Body of pancreas (tissue), 4 donors: ENCODE data around the gene SLC22A4.

Experiments used
- CTCF ChIP-seq, 7 experiments: fragments of 450-650 bp in 4 of 7; fragments of 200-600 bp in 3 of 7; sonication (generic) in 3 of 7; IDR thresholded peaks; one replicate each; pipeline ENCODE4 v1.5.1; 2016 to 2019; ENCODE audit warnings: antibody characterized with exemption in 7 of 7
- POLR2A ChIP-seq, 3 donors: fragments of 450-650 bp; IDR thresholded peaks; one replicate each; pipeline ENCODE4 v1.6.1; 2016; ENCODE audit warnings: antibody characterized with exemption in 3 of 3, mild to moderate bottlenecking in 2 of 3

GRCh38 chr5:132392978-132393825 lies 99.0 kb downstream of the SLC22A4 start:
- TF ChIP-seq CTCF (IDR thresholded peaks at IDR 0.05) (no peak), POLR2A (IDR thresholded peaks at IDR 0.05) (no peak)
